Limb (tissue), 2 donors: ENCODE results near the gene TXNDC11.
A peak's percentile ranks its signal among the peaks of the same experiment; 100 is the strongest.

Experiments
- DNase-seq, 2 donors: peaks; one replicate each; pipeline ENCODE4 v3.0.0-alpha.2; 2016; ENCODE audit errors: extremely low spot score in 2 of 2

The TXNDC11 gene

GRCh38 chr16:11750056-11750455 is 7.4 kb upstream of the TXNDC11 start:
- no peak for DNase-seq

- no peak for DNase-seq
Measured at GRCh38 chr16:11748404-11749254, 6.0 kb upstream of the TXNDC11 start.

GRCh38 chr16:11747949-11748403 is 5.3 kb upstream of the TXNDC11 start:
- DNase-seq: no peak

- DNase-seq: no peak
Measured at GRCh38 chr16:11744075-11744470, 1.4 kb upstream of the TXNDC11 start.

- peak in 1 of 2 donors; percentile 34 for DNase-seq
Measured at GRCh38 chr16:11743308-11744074, 834 bp upstream of the TXNDC11 start.

- DNase-seq: no peak
Measured at GRCh38 chr16:11742093-11742535, 543 bp downstream of the TXNDC11 start.

- no peak for DNase-seq
Measured at GRCh38 chr16:11740567-11740966, 2.1 kb downstream of the TXNDC11 start.

- DNase-seq: no peak
Measured at GRCh38 chr16:11738742-11739544, 3.7 kb downstream of the TXNDC11 start.

- no peak for DNase-seq
Measured at GRCh38 chr16:11737713-11738112, 4.9 kb downstream of the TXNDC11 start.

- no peak for DNase-seq
Measured at GRCh38 chr16:11736903-11737302, 5.8 kb downstream of the TXNDC11 start.

GRCh38 chr16:11735787-11736186 is 6.9 kb downstream of the TXNDC11 start:
- no peak for DNase-seq

GRCh38 chr16:11734653-11735043 is 8.0 kb downstream of the TXNDC11 start:
- no peak for DNase-seq

- DNase-seq: no peak
Measured at GRCh38 chr16:11734025-11734652, 8.5 kb downstream of the TXNDC11 start.

GRCh38 chr16:11731222-11731621 is 11.4 kb downstream of the TXNDC11 start:
- no peak for DNase-seq

- no peak for DNase-seq
Measured at GRCh38 chr16:11729787-11730186, 12.9 kb downstream of the TXNDC11 start.

GRCh38 chr16:11727796-11728543 is 14.7 kb downstream of the TXNDC11 start:
- DNase-seq: no peak

GRCh38 chr16:11726008-11726407 is 16.6 kb downstream of the TXNDC11 start:
- DNase-seq: no peak

GRCh38 chr16:11725457-11725856 is 17.2 kb downstream of the TXNDC11 start:
- DNase-seq: no peak

GRCh38 chr16:11722468-11722808 is 20.2 kb downstream of the TXNDC11 start:
- no peak for DNase-seq

- no peak for DNase-seq
Measured at GRCh38 chr16:11721781-11722467, 20.7 kb downstream of the TXNDC11 start.
